Peyer's patch (tissue), 4 donors: ENCODE results near the gene CELF4.

Experiments used
- POLR2A ChIP-seq, 2 donors: fragments of 450-650 bp; IDR thresholded peaks; one replicate each; pipeline ENCODE4 v1.5.1; 2017; ENCODE audit warnings: antibody characterized with exemption in 2 of 2, mild to moderate bottlenecking in 2 of 2, moderate library complexity in 2 of 2
- TF ChIP-seq, protein P1 (sequence below), 6 experiments: fragments of 450-650 bp in 4 of 6; fragments of 200-600 bp in 2 of 6; sonication (generic) in 1 of 6; IDR thresholded peaks; one replicate each; pipeline ENCODE4 v1.5.1; 2017 to 2019; ENCODE audit warnings: antibody characterized with exemption in 6 of 6, mild to moderate bottlenecking in 3 of 6, moderate library complexity in 1 of 6

DNA sequence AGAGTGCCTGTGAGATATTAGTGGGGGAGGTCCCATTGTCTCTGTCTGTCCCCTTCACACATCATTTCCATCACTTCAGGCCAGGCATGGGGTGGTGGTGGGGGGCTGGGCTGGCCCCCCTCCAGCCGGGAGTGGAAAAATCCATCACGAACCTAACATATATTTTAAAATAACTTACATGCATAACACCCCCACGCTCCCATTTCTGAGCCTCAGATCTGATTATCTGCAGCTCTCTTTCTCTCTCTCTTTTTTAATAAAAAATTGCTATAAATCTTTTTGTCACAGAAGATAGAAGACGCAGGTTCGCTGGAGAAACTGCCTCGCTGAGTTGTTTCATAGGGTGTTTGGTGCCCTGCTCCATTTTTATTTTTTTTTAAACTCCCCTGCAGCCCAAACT lies 159.8 kb downstream of the CELF4 start:
- TF ChIP-seq POLR2A (IDR thresholded peaks at IDR 0.05), result no peak
- TF ChIP-seq, protein P1, sequence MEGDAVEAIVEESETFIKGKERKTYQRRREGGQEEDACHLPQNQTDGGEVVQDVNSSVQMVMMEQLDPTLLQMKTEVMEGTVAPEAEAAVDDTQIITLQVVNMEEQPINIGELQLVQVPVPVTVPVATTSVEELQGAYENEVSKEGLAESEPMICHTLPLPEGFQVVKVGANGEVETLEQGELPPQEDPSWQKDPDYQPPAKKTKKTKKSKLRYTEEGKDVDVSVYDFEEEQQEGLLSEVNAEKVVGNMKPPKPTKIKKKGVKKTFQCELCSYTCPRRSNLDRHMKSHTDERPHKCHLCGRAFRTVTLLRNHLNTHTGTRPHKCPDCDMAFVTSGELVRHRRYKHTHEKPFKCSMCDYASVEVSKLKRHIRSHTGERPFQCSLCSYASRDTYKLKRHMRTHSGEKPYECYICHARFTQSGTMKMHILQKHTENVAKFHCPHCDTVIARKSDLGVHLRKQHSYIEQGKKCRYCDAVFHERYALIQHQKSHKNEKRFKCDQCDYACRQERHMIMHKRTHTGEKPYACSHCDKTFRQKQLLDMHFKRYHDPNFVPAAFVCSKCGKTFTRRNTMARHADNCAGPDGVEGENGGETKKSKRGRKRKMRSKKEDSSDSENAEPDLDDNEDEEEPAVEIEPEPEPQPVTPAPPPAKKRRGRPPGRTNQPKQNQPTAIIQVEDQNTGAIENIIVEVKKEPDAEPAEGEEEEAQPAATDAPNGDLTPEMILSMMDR (IDR thresholded peaks at IDR 0.05), result no peak
